GM12872 (cell line): ENCODE data around the gene AKR1E2.

Experiments
- CTCF ChIP-seq: IDR thresholded peaks from 3 replicates; pipeline ENCODE4 v1.5.1; 2011; ENCODE audit warnings: low read depth, mild to moderate bottlenecking, low read length, moderate library complexity; ENCODE audit not compliant: insufficient read depth

Gene AKR1E2

GRCh38 chr10:4844864-4845263, 18.9 kb downstream of the AKR1E2 start:
- TF ChIP-seq CTCF, result no peak

DNA sequence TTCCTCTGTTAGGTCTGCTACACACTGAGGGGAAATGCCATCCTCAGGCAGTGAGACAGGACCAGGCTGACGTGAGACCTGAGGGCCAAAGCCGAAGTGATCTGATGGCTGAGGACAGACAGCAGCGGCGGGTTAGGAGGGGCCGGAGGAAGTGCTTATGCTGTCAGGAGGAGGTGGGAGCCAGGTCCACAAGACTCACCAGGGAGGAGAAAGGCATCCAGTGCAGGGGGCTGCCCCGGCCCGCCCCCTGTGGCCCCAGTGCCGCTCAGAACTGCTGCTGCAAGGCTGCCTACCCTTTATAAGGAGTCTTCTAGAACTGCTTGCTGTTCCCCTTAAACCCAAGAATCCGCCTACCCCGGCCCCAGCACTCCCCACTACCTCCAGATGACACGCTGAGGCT, 19.8 kb downstream of the AKR1E2 start:
- no peak for TF ChIP-seq CTCF

- no peak for TF ChIP-seq CTCF
These were observed 20.8 kb downstream of the AKR1E2 start for GRCh38 chr10:4846775-4847174.

DNA sequence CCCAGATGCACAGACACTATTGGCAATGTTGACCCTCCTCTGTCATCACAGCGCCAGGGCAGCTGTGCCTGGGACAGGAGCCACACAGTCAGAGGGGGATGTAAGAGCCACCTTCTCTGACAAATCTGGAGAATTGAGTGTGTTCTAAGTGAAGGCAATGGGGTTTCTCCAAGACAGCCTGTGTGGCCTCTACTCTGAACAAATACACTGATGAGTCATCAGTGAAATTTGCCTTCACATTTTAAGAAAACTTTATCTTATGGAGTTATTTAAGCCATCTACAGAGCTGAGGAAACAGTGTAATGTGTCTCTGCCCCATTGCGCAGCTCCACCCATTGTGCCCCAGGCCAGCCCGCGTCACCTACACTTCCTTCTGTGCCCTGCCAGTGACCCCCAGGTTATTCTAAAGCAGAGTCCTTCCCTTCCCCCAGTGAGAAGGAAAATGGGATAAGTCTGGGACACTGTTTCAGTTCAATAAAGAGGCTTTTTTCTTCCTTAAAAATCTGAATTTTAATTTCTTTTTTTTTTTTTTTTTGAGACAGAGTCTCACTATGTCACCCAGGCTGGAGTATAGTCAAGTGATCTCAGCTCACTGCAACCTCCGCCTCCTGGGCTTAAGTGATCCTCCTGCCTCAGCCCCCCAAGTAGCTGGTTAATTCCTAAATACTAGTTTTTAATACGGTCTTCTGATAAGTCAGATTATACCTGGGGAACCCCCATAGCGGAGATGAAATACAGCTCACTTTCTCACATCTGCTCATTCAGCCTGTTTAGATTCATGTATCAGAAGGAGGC, 21.8 kb downstream of the AKR1E2 start:
- no peak for TF ChIP-seq CTCF

DNA sequence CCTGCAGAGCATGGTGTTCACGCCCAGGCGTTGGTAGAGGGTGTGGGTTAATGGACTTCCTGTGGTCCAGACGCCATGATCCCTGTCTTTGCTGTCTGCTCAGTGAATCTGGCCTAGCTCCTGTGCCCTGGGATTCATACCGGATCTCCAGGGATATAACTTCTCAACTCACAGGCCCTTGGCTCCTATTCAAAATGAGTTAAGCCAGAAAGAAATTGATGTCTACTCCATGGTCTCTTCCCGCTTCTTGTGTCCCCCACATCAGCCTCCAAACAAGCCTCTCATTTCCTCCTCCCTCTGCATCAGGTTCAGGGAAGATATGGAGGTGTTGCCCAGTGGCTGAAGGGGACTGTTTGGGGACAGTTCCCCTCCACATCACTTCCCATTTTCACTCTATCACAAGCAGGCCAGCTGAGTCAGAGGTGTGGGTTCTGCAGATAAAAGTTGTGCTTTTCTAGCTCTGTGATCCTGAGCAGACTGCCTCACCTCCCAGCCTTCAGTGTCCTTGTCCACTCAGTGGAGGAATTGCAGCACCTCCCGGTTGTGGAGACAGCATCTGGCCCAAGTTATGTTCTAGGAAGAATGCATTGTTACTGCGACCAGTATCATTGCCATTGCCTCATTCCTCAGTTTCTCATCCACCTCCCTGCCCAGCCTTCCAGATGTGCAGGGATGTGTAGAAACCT, 22.5 kb downstream of the AKR1E2 start:
- no peak for TF ChIP-seq CTCF

- TF ChIP-seq CTCF, result no peak
These were observed 23.0 kb downstream of the AKR1E2 start for GRCh38 chr10:4849042-4849402.

DNA sequence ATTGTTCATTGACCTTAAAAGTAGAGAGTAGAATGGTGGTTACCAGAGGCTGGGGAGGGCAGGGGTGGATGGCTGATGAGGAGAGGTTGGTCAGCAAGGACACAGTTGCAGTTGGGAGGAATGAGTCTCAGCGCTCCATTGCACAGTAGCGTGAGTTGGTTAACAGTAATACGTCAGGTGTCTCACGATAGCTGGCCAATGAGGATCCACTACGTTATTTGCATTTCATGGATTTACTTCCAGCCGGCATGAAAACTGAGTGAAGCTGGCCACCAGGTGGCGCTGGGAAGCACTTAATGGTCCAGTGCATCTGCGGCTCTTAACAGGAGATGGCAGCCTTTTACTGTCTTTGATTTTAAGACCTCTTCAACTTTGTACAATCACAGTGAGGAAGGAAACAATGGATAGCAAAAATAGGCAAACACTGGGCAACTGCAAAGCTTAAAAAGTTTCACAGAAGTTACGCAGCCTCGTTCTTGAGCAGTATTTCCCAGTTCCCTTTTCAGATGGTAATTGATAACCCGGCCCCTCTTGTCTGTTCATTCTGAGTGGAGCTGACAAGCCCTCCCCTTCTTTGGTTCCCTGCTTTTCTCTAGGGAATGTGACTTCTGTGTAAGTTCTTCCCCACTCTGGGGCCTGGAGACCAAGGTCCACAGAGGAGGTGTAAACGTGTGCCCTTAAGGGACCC, 23.7 kb downstream of the AKR1E2 start:
- peak; percentile 95 for TF ChIP-seq CTCF
